Natural killer cell (primary cell): Measurements from ENCODE around the gene RASA1. TPM values are rescaled to one million over a fixed set of nuclear protein-coding genes. Genes with fewer than 3 reads are reported as not detected.
"Not testable (repeated sequence)": the region's sequence is repeated elsewhere in the genome, so short reads cannot be mapped to it uniquely, and the experiment has no call there.

Experiments
- ATAC-seq, 3 donors: fragments of 150-1000 bp in 2 of 3; fragments of 200-7000 bp in 1 of 3; cut with Tn5 transposase; 1 replicate in 1 of 3; 2 replicates in 2 of 3; pipeline ENCODE4 v1.10.0; 2021; ENCODE audit warnings: mild to moderate bottlenecking in 2 of 3, moderate library complexity in 2 of 3
- DNase-seq, 2 donors: peaks; one replicate each; pipeline versions ENCODE4 v3.0.0 to v3.0.0-alpha.2; 2013 to 2021; ENCODE audit warnings: mixed read lengths in 1 of 2
- H3K27ac ChIP-seq: one replicate; pipeline ENCODE4 v1.5.1; 2013; ENCODE audit warnings: mild to moderate bottlenecking, low read length
- H3K27me3 ChIP-seq: one replicate; pipeline ENCODE4 v1.6.1; 2013; ENCODE audit warnings: low read length; ENCODE audit not compliant: control insufficient read depth, insufficient read depth
- H3K36me3 ChIP-seq: one replicate; pipeline ENCODE4 v1.6.1; 2013; ENCODE audit warnings: low read length; ENCODE audit not compliant: control insufficient read depth, insufficient read depth
- H3K4me1 ChIP-seq: one replicate; pipeline ENCODE4 v1.6.1; 2013; ENCODE audit warnings: low read length; ENCODE audit not compliant: control insufficient read depth, insufficient read depth
- H3K4me3 ChIP-seq: one replicate; pipeline ENCODE4 v1.5.1; 2013; ENCODE audit warnings: low read length
- H3K9me3 ChIP-seq: one replicate; pipeline ENCODE4 v1.6.1; 2013; ENCODE audit warnings: low read length; ENCODE audit not compliant: control insufficient read depth, insufficient read depth
- H3K27ac Mint-ChIP-seq, 2 donors: one replicate each; pipeline ENCODE4 v1.8.0; 2022; ENCODE audit warnings: mild to moderate bottlenecking in 2 of 2, mixed read lengths in 2 of 2, moderate library complexity in 1 of 2
- H3K27me3 Mint-ChIP-seq, 2 donors: one replicate each; pipeline ENCODE4 v1.8.0; 2022; ENCODE audit warnings: low read depth in 2 of 2, mixed read lengths in 2 of 2
- H3K36me3 Mint-ChIP-seq: one replicate; pipeline ENCODE4 v1.8.0; 2022; ENCODE audit warnings: mixed read lengths
- H3K4me1 Mint-ChIP-seq, 2 donors: one replicate each; pipeline ENCODE4 v1.8.0; 2022; ENCODE audit warnings: mixed read lengths in 2 of 2
- H3K4me3 Mint-ChIP-seq: one replicate; pipeline ENCODE4 v1.8.0; 2022; ENCODE audit warnings: mild to moderate bottlenecking, moderate library complexity, mixed read lengths
- H3K9me3 Mint-ChIP-seq, 2 donors: one replicate each; pipeline ENCODE4 v1.8.0; 2022; ENCODE audit warnings: mixed read lengths in 2 of 2
- WGBS: methylation state at CpG from one replicate; pipeline ENCODE4 v1.1.7; 2013; ENCODE audit warnings: missing lambda C conversion rate; ENCODE audit not compliant: insufficient coverage; 5-methylcytosine and 5-hydroxymethylcytosine counted together
- intact Hi-C: fragments of 100-400 bp; cut with micrococcal nuclease; formaldehyde crosslinking; loops from one replicate; pipeline ENCODE4 v1.14.2; 2022
- total RNA-seq, 4 donors: library from RNA; stranded (reverse); fragments of 120-200 nt in 1 of 4; gene quantifications; one replicate each; pipeline versions ENCODE4 v1.2.3 to v1.2.4, GENCODE V29; 2013 to 2022
- TF ChIP-seq, protein P1 (sequence below): fragments of 200-600 bp; IDR thresholded peaks from one replicate; pipeline ENCODE4 v1.8.0; 2022; ENCODE audit warnings: antibody characterized with exemption

Gene RASA1
- total RNA-seq, 3 donors from 2014 or later (not counting 1 experiment from before 2014, with no cell fraction given): 20.3 to 26.5 (median 21.2) TPM

DNA sequence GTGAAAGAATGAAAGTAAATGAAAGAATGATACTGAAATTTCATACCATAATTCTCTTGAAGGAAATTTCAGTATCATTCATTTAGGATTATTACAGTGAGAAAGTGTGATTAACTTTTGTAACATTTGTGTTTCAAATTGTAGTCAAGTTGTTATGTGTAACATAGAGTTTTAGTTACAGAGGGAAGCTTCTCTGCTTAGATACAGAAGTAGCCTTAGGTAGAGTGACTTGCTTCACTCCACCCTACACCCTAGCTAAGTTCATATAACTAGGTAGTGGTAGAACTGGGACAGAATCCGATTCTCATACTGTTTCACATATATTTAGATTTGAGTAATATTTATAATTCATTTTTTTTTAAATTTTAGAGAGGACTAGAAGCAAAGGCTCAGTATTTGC, 9.0 kb downstream of the RASA1 start:
- peaks cover 48 to 56% of the 10 kb centered on the region in 2 donors for H3K4me1 Mint-ChIP-seq
- no peak for DNase-seq
- Histone ChIP-seq H3K9me3 (no peaks in the 10 kb centered on the region), H3K4me1 (peaks cover 9% of the 10 kb centered on the region), H3K36me3 (no peaks in the 10 kb centered on the region), H3K27ac (no peak overlapping the region), H3K27me3 (no peaks in the 10 kb centered on the region), H3K4me3 (no peak overlapping the region)
- no peaks in the 10 kb centered on the region for H3K36me3 Mint-ChIP-seq
- TF ChIP-seq, protein P1, sequence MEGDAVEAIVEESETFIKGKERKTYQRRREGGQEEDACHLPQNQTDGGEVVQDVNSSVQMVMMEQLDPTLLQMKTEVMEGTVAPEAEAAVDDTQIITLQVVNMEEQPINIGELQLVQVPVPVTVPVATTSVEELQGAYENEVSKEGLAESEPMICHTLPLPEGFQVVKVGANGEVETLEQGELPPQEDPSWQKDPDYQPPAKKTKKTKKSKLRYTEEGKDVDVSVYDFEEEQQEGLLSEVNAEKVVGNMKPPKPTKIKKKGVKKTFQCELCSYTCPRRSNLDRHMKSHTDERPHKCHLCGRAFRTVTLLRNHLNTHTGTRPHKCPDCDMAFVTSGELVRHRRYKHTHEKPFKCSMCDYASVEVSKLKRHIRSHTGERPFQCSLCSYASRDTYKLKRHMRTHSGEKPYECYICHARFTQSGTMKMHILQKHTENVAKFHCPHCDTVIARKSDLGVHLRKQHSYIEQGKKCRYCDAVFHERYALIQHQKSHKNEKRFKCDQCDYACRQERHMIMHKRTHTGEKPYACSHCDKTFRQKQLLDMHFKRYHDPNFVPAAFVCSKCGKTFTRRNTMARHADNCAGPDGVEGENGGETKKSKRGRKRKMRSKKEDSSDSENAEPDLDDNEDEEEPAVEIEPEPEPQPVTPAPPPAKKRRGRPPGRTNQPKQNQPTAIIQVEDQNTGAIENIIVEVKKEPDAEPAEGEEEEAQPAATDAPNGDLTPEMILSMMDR: no peak
- intact Hi-C loops: no loop called here
- WGBS: no CpG with 5 or more reads among the region's 1 CpG
- peak overlapping the region in 1 of 2 donors; percentile 15 for H3K27ac Mint-ChIP-seq
- H3K4me3 Mint-ChIP-seq: no peak overlapping the region
- H3K27me3 Mint-ChIP-seq: no peaks in the 10 kb centered on the region
- H3K9me3 Mint-ChIP-seq: no peaks in the 10 kb centered on the region
- no peak for ATAC-seq

DNA sequence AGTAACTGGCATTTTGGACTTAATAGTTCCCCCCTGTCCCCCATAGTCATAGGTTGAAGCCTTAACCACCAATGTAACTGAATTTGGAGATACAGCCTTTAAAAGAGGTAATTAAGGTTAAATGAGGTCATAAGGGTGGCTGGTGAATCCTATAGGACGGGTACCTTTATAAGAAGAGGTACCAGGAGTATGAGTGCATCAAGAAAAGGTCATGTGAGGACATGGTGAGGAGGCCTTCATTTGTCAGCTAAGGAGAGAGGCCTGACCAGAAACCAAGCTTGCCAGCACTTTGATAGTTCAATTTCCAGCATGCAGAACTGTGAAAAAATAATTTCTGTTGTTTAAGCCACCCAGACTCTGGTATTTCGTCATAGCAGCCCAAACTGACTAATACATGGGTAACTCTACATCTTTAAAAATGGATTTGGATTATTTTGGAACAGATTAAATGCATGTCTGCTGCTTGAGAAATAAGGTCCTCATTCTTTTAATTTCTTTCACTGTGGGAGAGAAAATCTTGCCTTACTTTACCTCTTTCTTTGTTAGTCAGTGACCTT, 9.7 kb downstream of the RASA1 start:
- peak in 1 of 3 donors; percentile 24 for ATAC-seq
- Histone ChIP-seq H3K9me3 (no peaks in the 10 kb centered on the region), H3K27ac (no peak overlapping the region), H3K36me3 (no peaks in the 10 kb centered on the region), H3K4me1 (peaks cover 9% of the 10 kb centered on the region), H3K27me3 (no peaks in the 10 kb centered on the region), H3K4me3 (no peak overlapping the region)
- Mint-ChIP-seq H3K4me1 (peaks cover 55 to 62% of the 10 kb centered on the region in 2 donors), H3K27ac (peak overlapping the region; percentile 54 to 74), H3K27me3 (no peaks in the 10 kb centered on the region), H3K4me3 (no peak overlapping the region), H3K36me3 (no peaks in the 10 kb centered on the region), H3K9me3 (no peaks in the 10 kb centered on the region)
- TF ChIP-seq, protein P1: no peak
- intact Hi-C loops: no loop called here
- DNase-seq: no peak
- 94% methylated on average over 2 of the region's 2 CpGs for WGBS

DNA sequence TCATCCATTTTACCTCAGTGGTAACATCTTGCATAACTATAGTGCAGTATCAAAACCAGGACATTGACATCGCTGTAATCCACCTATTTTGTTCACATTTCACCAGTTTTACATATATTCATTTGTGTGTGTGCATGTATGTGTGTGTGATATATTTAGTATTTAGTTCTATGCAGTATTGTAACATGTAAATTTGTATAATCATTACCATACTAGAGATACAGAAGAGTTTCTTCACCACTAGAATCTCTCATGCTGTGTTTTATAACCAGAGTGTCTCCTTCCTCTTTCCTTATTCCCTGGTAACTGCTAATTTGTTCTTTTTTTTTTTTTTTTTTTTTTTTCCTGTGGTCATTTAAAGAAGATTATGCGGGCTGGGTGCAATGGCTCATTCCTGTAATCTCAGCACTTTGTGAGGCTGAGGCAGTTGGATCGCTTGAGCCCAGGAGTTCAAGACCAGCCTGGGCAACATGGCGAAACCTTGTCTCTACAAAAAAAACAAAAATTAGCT, 11.0 kb downstream of the RASA1 start:
- Mint-ChIP-seq H3K9me3 (no peaks in the 10 kb centered on the region), H3K4me1 (peaks cover 66 to 69% of the 10 kb centered on the region in 2 donors), H3K27me3 (no peaks in the 10 kb centered on the region), H3K4me3 (no peak overlapping the region), H3K36me3 (no peaks in the 10 kb centered on the region), H3K27ac (peak overlapping the region; percentile 40 to 47)
- 94% methylated on average over 3 of the region's 4 CpGs for WGBS
- intact Hi-C loops: no loop called here
- TF ChIP-seq, protein P1: no peak
- Histone ChIP-seq H3K4me1 (peaks cover 9% of the 10 kb centered on the region), H3K9me3 (no peaks in the 10 kb centered on the region), H3K4me3 (no peak overlapping the region), H3K36me3 (no peaks in the 10 kb centered on the region), H3K27me3 (no peaks in the 10 kb centered on the region), H3K27ac (no peak overlapping the region)
- ATAC-seq (no peak), DNase-seq (no peak)

DNA sequence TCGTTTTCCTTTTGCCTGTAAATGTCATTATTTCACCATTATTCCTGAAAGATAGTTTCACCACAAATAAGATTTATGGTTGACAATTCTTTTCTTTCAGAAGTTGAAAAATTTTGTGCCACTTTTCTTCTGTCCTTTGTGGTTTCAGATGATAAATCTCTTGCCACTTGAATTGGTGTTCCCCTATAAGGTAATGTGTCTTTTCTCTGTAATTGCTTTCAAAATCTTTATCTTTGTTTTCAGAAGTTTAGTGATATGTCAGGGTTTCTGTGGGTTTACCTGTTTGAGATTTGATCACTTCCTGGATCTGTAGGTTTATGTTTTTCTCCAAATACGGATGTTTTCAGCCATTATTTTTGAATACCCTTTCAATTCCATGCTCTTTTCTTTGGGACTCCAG, 14.6 kb downstream of the RASA1 start:
- DNase-seq: peak in 1 of 2 donors; percentile 48
- Histone ChIP-seq H3K27me3 (no peaks in the 10 kb centered on the region), H3K36me3 (no peaks in the 10 kb centered on the region), H3K27ac (peak overlapping the region; percentile 15), H3K9me3 (no peaks in the 10 kb centered on the region), H3K4me3 (no peak overlapping the region), H3K4me1 (no peaks in the 10 kb centered on the region)
- Mint-ChIP-seq H3K36me3 (no peaks in the 10 kb centered on the region), H3K4me3 (no peak overlapping the region), H3K9me3 (no peaks in the 10 kb centered on the region), H3K4me1 (peaks cover 54 to 55% of the 10 kb centered on the region in 2 donors), H3K27me3 (no peaks in the 10 kb centered on the region), H3K27ac (peak overlapping the region; percentile 10 to 41)
- ATAC-seq: no peak
- WGBS: no CpG with 5 or more reads among the region's 2 CpGs
- intact Hi-C loops: no loop called here
- TF ChIP-seq, protein P1: no peak

DNA sequence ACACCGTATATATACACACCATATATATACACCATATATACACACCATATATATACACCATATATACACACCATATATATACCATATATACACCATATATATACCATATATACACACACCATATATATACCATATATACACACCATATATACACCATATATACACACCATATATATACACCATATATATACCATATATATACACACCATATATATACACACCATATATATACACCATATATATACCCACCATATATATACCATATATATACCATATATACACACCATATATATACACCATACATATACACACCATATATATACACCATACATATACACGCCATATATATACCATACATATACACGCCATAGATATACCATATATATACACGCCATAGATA, 19.6 kb downstream of the RASA1 start:
- H3K9me3 ChIP-seq, H3K27me3 ChIP-seq, H3K4me3 ChIP-seq, H3K27ac Mint-ChIP-seq, H3K36me3 Mint-ChIP-seq, ATAC-seq, DNase-seq, H3K27me3 Mint-ChIP-seq, H3K9me3 Mint-ChIP-seq, intact Hi-C loops, H3K36me3 ChIP-seq, H3K27ac ChIP-seq, H3K4me3 Mint-ChIP-seq, H3K4me1 ChIP-seq: not testable (repeated sequence)
- H3K4me1 Mint-ChIP-seq: peaks cover 44 to 45% of the 10 kb centered on the region in 2 donors
- 91% methylated on average over 4 of the region's 4 CpGs for WGBS
